HG02610 (cell line): ENCODE results near the gene CCDC117.
"Not testable (repeated sequence)": the region's sequence is repeated elsewhere in the genome, so short reads cannot be mapped to it uniquely, and the experiment has no call there.

Experiments
- ATAC-seq: cut with Tn5 transposase; IDR thresholded peaks from one replicate; pipeline ENCODE4 v1.9.1; 2021; ENCODE audit warnings: mild to moderate bottlenecking, moderate library complexity; ENCODE audit not compliant: unreplicated experiment

CCDC117 gene

GRCh38 chr22:28799606-28800307, 27.3 kb downstream of the CCDC117 start:
- ATAC-seq: peak; percentile 13

- peak; percentile 83 for ATAC-seq
Measured at GRCh38 chr22:28800308-28801041, 28.0 kb downstream of the CCDC117 start, which contains the start of gene XBP1. TSS of gene XBP1 (minus strand) at chr22:28800569.

- ATAC-seq: no peak
Measured at GRCh38 chr22:28801845-28802594, 29.5 kb downstream of the CCDC117 start.

GRCh38 chr22:28802595-28803123, 30.2 kb downstream of the CCDC117 start:
- ATAC-seq: no peak

GRCh38 chr22:28805426-28805825, 32.9 kb downstream of the CCDC117 start:
- not testable (repeated sequence) for ATAC-seq

GRCh38 chr22:28808716-28809355, 36.3 kb downstream of the CCDC117 start:
- ATAC-seq: no peak

- no peak for ATAC-seq
Measured at GRCh38 chr22:28810821-28811491, 38.5 kb downstream of the CCDC117 start.

- ATAC-seq: no peak
Measured at GRCh38 chr22:28812516-28812915, 40.0 kb downstream of the CCDC117 start.

GRCh38 chr22:28813772-28814518, 41.5 kb downstream of the CCDC117 start:
- ATAC-seq: no peak

- no peak for ATAC-seq
Measured at GRCh38 chr22:28815111-28815510, 42.6 kb downstream of the CCDC117 start.

GRCh38 chr22:28815729-28816128, 43.2 kb downstream of the CCDC117 start:
- no peak for ATAC-seq

- ATAC-seq: no peak
Measured at GRCh38 chr22:28817064-28817463, 44.6 kb downstream of the CCDC117 start.

- no peak for ATAC-seq
Measured at GRCh38 chr22:28817919-28818859, 45.7 kb downstream of the CCDC117 start.

GRCh38 chr22:28819253-28820096, 47.0 kb downstream of the CCDC117 start:
- ATAC-seq: no peak

- no peak for ATAC-seq
Measured at GRCh38 chr22:28820885-28821284, 48.4 kb downstream of the CCDC117 start.

- ATAC-seq: no peak
Measured at GRCh38 chr22:28821452-28821851, 49.0 kb downstream of the CCDC117 start.

- no peak for ATAC-seq
Measured at GRCh38 chr22:28822930-28823551, 50.5 kb downstream of the CCDC117 start.
